Stimulated activated CD8-positive, alpha-beta memory T cell treated with anti-CD3 and anti-CD28 coated beads, Interleukin-7, amount 100 ng/mL, for 48 hours (primary cell): ENCODE measurements around the gene AADACL3.
"Not testable (repeated sequence)": the region's sequence is repeated elsewhere in the genome, so short reads cannot be mapped to it uniquely, and the experiment has no call there.

Source experiments
- DNase-seq, 2 donors: peaks; one replicate each; pipeline ENCODE4 v3.0.0-alpha.2; 2020; ENCODE audit warnings: low read depth in 1 of 2; ENCODE audit errors: extremely low read depth in 1 of 2

The AADACL3 gene

GRCh38 chr1:12715896-12716437 is at the start of gene AADACL3:
AADACL3 (plus strand) TSS chr1:12716110; CDS start chr1:12716177, 67 bp downstream.
- no peak for DNase-seq

- no peak for DNase-seq
Measured at GRCh38 chr1:12666141-12666735, 49.7 kb upstream of the AADACL3 start.

- no peak for DNase-seq
Measured at GRCh38 chr1:12669529-12670068, 46.3 kb upstream of the AADACL3 start.

GRCh38 chr1:12674358-12674757 is 41.6 kb upstream of the AADACL3 start:
- no peak for DNase-seq

- not testable (repeated sequence) for DNase-seq
Measured at GRCh38 chr1:12676122-12676521, 39.8 kb upstream of the AADACL3 start.

- no peak for DNase-seq
Measured at GRCh38 chr1:12677565-12677964, 38.3 kb upstream of the AADACL3 start.

- DNase-seq, result no peak
Measured at GRCh38 chr1:12678350-12678749, 37.6 kb upstream of the AADACL3 start.

GRCh38 chr1:12678820-12679219 is 37.1 kb upstream of the AADACL3 start:
- no peak for DNase-seq

- no peak for DNase-seq
Measured at GRCh38 chr1:12690156-12690555, 25.8 kb upstream of the AADACL3 start.

- no peak for DNase-seq
Measured at GRCh38 chr1:12692967-12693782, 22.7 kb upstream of the AADACL3 start.

GRCh38 chr1:12696658-12697057 is 19.3 kb upstream of the AADACL3 start:
- DNase-seq, result no peak

GRCh38 chr1:12697397-12697796 is 18.5 kb upstream of the AADACL3 start:
- no peak for DNase-seq

GRCh38 chr1:12703821-12704451 is 12.0 kb upstream of the AADACL3 start:
- DNase-seq, result no peak

- no peak for DNase-seq
Measured at GRCh38 chr1:12706061-12706460, 9.8 kb upstream of the AADACL3 start.

GRCh38 chr1:12708396-12709090 is 7.4 kb upstream of the AADACL3 start:
- no peak for DNase-seq

- DNase-seq, result no peak
Measured at GRCh38 chr1:12709091-12709491, 6.8 kb upstream of the AADACL3 start.

- no peak for DNase-seq
Measured at GRCh38 chr1:12709696-12710095, 6.2 kb upstream of the AADACL3 start.

- no peak for DNase-seq
Measured at GRCh38 chr1:12711536-12711935, 4.4 kb upstream of the AADACL3 start.

- no peak for DNase-seq
Measured at GRCh38 chr1:12712076-12712475, 3.8 kb upstream of the AADACL3 start.

GRCh38 chr1:12712929-12713328 is 3.0 kb upstream of the AADACL3 start:
- DNase-seq, result no peak

- not testable (repeated sequence) for DNase-seq
Measured at GRCh38 chr1:12713651-12714050, 2.3 kb upstream of the AADACL3 start.
